Psoas muscle (tissue), 8 donors: ENCODE data around the gene TMEM170B. TPM values are rescaled to one million over a fixed set of nuclear protein-coding genes. Genes with fewer than 3 reads are reported as not detected.

Experiments used
- ATAC-seq, 4 donors: fragments of 200-7000 bp; cut with Tn5 transposase; one replicate each; pipeline ENCODE4 v1.9.1; 2020; ENCODE audit warnings: moderate library complexity in 3 of 4, mild to moderate bottlenecking in 2 of 4
- DNase-seq, 2 donors: peaks; one replicate each; pipeline ENCODE4 v3.0.0-alpha.2; 2020
- H3K27ac ChIP-seq: fragments of 200-600 bp; one replicate; pipeline ENCODE4 v1.8.0; 2022
- H3K27me3 ChIP-seq, 3 donors: fragments of 200-600 bp in 1 of 3; one replicate each; pipeline versions ENCODE4 v1.6.1 to v1.8.0; 2013 to 2022; ENCODE audit warnings: low read length in 2 of 3, mild to moderate bottlenecking in 2 of 3, moderate library complexity in 1 of 3; ENCODE audit not compliant: insufficient read depth in 3 of 3
- H3K36me3 ChIP-seq, 2 donors: fragments of 200-600 bp in 1 of 2; one replicate each; pipeline versions ENCODE4 v1.6.1 to v1.8.0; 2013 to 2022; ENCODE audit warnings: low read depth in 1 of 2, mild to moderate bottlenecking in 1 of 2, moderate library complexity in 1 of 2; ENCODE audit not compliant: insufficient read depth in 1 of 2
- H3K4me1 ChIP-seq: fragments of 200-600 bp; one replicate; pipeline ENCODE4 v1.8.0; 2022
- H3K4me3 ChIP-seq: fragments of 200-600 bp; one replicate; pipeline ENCODE4 v1.8.0; 2022; ENCODE audit warnings: mild to moderate bottlenecking
- H3K9me3 ChIP-seq: fragments of 200-600 bp; one replicate; pipeline ENCODE4 v1.8.0; 2022
- CTCF ChIP-seq: fragments of 200-600 bp; IDR thresholded peaks from one replicate; pipeline ENCODE4 v1.8.0; 2022; ENCODE audit warnings: antibody characterized with exemption
- WGBS, 3 donors: extraction: QIAGEN DNeasy Blood & Tissue Kit; methylation state at CpG; one replicate each; pipeline versions ENCODE4 v1.1.6 to v1.1.7; 2013; 5-methylcytosine and 5-hydroxymethylcytosine counted together
- intact Hi-C, 2 donors: fragments of 100-400 bp; cut with DNase I; formaldehyde crosslinking; loops; one replicate each; pipeline versions ENCODE4 v1.11.0 to v1.14.2; 2022
- polyA plus RNA-seq, 3 donors: library from polyadenylated mRNA; stranded (reverse); fragments of 200-250 nt; gene quantifications; one replicate each; pipeline ENCODE4 v1.2.3, GENCODE V29; 2013
- total RNA-seq, 4 donors: library from RNA; stranded (reverse); fragmentation: NEBNext Ultra II Directional in 2 of 4; extraction: Animal tissue kit (Norgen Biotek cat#: 25700) in 2 of 4; gene quantifications; one replicate each; pipeline versions ENCODE4 v1.2.1 to v1.2.4, GENCODE V29; 2021 to 2023
- donor health status: healthy with polysubstance abuse.
- donor health status: DM: no; HTN: no; CAD: no; lungs with moderate emphysema.
- donor health status: Bipolar disorder and iron deficiency.
- donor health status: healthy.
- donor health status: DM: yes; HTN: yes; CAD: no.
- donor health status: DM: no; HTN: no; CAD: no.
- donor health status: DM: no; HTN: no; CAD: no.
- donor health status: DM: yes; HTN: yes; CAD: no.

The TMEM170B gene
- total and polyA plus RNA-seq, 7 donors: 2.7 to 20.0 (median 7.4) TPM

GRCh38 chr6:11553824-11554223, 16.3 kb downstream of the TMEM170B start:
- TF ChIP-seq CTCF: no peak
- intact Hi-C loops: no loop called here
- 70 to 79% (median 79%) methylated on average over 3 of the region's 3 CpGs for WGBS, 3 donors
- DNase-seq (no peak), ATAC-seq (no peak)
- Histone ChIP-seq H3K9me3 (no peaks in the 10 kb centered on the region), H3K36me3 (no peaks in the 10 kb centered on the region), H3K4me3 (no peak overlapping the region), H3K4me1 (peaks cover 3% of the 10 kb centered on the region), H3K27ac (no peak overlapping the region), H3K27me3 (no peaks in the 10 kb centered on the region)

- ATAC-seq (no peak), DNase-seq (no peak)
- no peak for TF ChIP-seq CTCF
- H3K36me3 ChIP-seq: no peaks in the 10 kb centered on the region
- intact Hi-C loops: no loop called here
- no peaks in the 10 kb centered on the region for H3K27me3 ChIP-seq
- H3K27ac ChIP-seq: no peak overlapping the region
- 95 to 98% (median 96%) methylated on average over 3 of the region's 3 CpGs for WGBS, 3 donors
- peaks cover 3% of the 10 kb centered on the region for H3K4me1 ChIP-seq
- no peaks in the 10 kb centered on the region for H3K9me3 ChIP-seq
- H3K4me3 ChIP-seq: no peak overlapping the region
Observed at GRCh38 chr6:11556309-11556708, 18.8 kb downstream of the TMEM170B start.

- 81 to 86% (median 83%) methylated on average over 3 of the region's 3 CpGs for WGBS, 3 donors
- ATAC-seq: no peak
- no peak for DNase-seq
- TF ChIP-seq CTCF: no peak
- H3K4me3 ChIP-seq: no peak overlapping the region
- H3K36me3 ChIP-seq: peaks cover 0 to 19% of the 10 kb centered on the region in 2 donors
- H3K9me3 ChIP-seq: no peaks in the 10 kb centered on the region
- no peaks in the 10 kb centered on the region for H3K4me1 ChIP-seq
- intact Hi-C loops: no loop called here
- H3K27me3 ChIP-seq: no peaks in the 10 kb centered on the region
- H3K27ac ChIP-seq: no peak overlapping the region
Observed at GRCh38 chr6:11563793-11564192, 26.2 kb downstream of the TMEM170B start.

- Histone ChIP-seq H3K27me3 (no peaks in the 10 kb centered on the region), H3K4me1 (no peaks in the 10 kb centered on the region), H3K27ac (no peak overlapping the region), H3K4me3 (no peak overlapping the region), H3K9me3 (no peaks in the 10 kb centered on the region), H3K36me3 (peaks cover 0 to 19% of the 10 kb centered on the region in 2 donors)
- 98 to 99% (median 99%) methylated on average over 8 of the region's 8 CpGs for WGBS, 3 donors
- ATAC-seq (no peak), DNase-seq (no peak)
- TF ChIP-seq CTCF: no peak
- intact Hi-C loops: no loop called here
Observed at GRCh38 chr6:11566609-11567008, 29.1 kb downstream of the TMEM170B start.

GRCh38 chr6:11571073-11571472, 33.5 kb downstream of the TMEM170B start:
- H3K4me3 ChIP-seq: no peak overlapping the region
- no peaks in the 10 kb centered on the region for H3K9me3 ChIP-seq
- WGBS, 3 donors: 92 to 95% (median 94%) methylated on average over 2 of the region's 2 CpGs
- H3K36me3 ChIP-seq: peaks cover 0 to 16% of the 10 kb centered on the region in 2 donors
- ATAC-seq (no peak), DNase-seq (no peak)
- H3K4me1 ChIP-seq: no peaks in the 10 kb centered on the region
- intact Hi-C loops: loop anchor here in 1 of 2 donors (10.0 kb wide), 1 partner anchor 426 kb away; no protein-coding TSS in a partner anchor
- H3K27me3 ChIP-seq: no peaks in the 10 kb centered on the region
- TF ChIP-seq CTCF: no peak
- no peak overlapping the region for H3K27ac ChIP-seq
